Measurements from ENCODE around the gene ATF1.

GRCh38 chr12:50824914-50825313 lies 61.0 kb downstream of the ATF1 start:
- no peak for TF ChIP-seq CTCF (IDR thresholded peaks at IDR 0.05)
- no peak for TF ChIP-seq POLR2A (IDR thresholded peaks at IDR 0.05)
- TF ChIP-seq POLR2AphosphoS5 (IDR thresholded peaks at IDR 0.05; ENCODE audit: insufficient read depth in 1 of 2, low read depth in 1 of 2), result no peak
